Subcutaneous abdominal adipose tissue (tissue), 5 donors: Measurements from ENCODE around the gene ATXN7L1.
"Not testable (repeated sequence)": the region's sequence is repeated elsewhere in the genome, so short reads cannot be mapped to it uniquely, and the experiment has no call there.

Experiments
- H3K27ac ChIP-seq: one replicate; pipeline ENCODE4 v1.7.0; 2013; ENCODE audit warnings: low read depth, mild to moderate bottlenecking, inconsistent platforms, low read length, moderate library complexity
- H3K27me3 ChIP-seq, 5 donors: one replicate each; pipeline ENCODE4 v1.7.0; 2013; ENCODE audit warnings: low read length in 5 of 5, inconsistent platforms in 1 of 5; ENCODE audit not compliant: control insufficient read depth in 5 of 5, insufficient read depth in 4 of 5
- H3K36me3 ChIP-seq, 5 donors: one replicate each; pipeline ENCODE4 v1.7.0; 2013; ENCODE audit warnings: low read length in 5 of 5; ENCODE audit not compliant: control insufficient read depth in 5 of 5, insufficient read depth in 5 of 5
- H3K4me1 ChIP-seq, 5 donors: one replicate each; pipeline ENCODE4 v1.7.0; 2013; ENCODE audit warnings: low read length in 5 of 5, mild to moderate bottlenecking in 3 of 5, moderate library complexity in 1 of 5; ENCODE audit not compliant: control insufficient read depth in 5 of 5, insufficient read depth in 5 of 5
- H3K4me3 ChIP-seq, 5 donors: one replicate each; pipeline ENCODE4 v1.7.0; 2013; ENCODE audit warnings: low read length in 5 of 5, low read depth in 1 of 5
- H3K9ac ChIP-seq, 5 donors: one replicate each; pipeline ENCODE4 v1.7.0; 2013; ENCODE audit warnings: low read length in 5 of 5, mild to moderate bottlenecking in 4 of 5, moderate library complexity in 3 of 5
- H3K9me3 ChIP-seq, 5 donors: one replicate each; pipeline ENCODE4 v1.7.0; 2013; ENCODE audit warnings: low read length in 5 of 5; ENCODE audit not compliant: control insufficient read depth in 5 of 5
- donor health status: healthy.
- donor health status: healthy.
- donor health status: healthy.
- donor health status: healthy.
- donor health status: healthy.

The ATXN7L1 gene

GRCh38 chr7:105797652-105798051 is 78.7 kb downstream of the ATXN7L1 start:
- Histone ChIP-seq H3K27ac (no peak overlapping the region), H3K27me3 (no peaks in the 10 kb centered on the region), H3K9ac (no peak overlapping the region), H3K9me3 (no peaks in the 10 kb centered on the region), H3K4me1 (peaks cover 0 to 3% (median 0%) of the 10 kb centered on the region in 5 donors), H3K36me3 (no peaks in the 10 kb centered on the region), H3K4me3 (no peak overlapping the region)

GRCh38 chr7:105796365-105796764 is 80.0 kb downstream of the ATXN7L1 start:
- Histone ChIP-seq H3K36me3 (peaks cover 0 to 3% (median 0%) of the 10 kb centered on the region in 5 donors), H3K9me3 (no peaks in the 10 kb centered on the region), H3K4me3 (no peak overlapping the region), H3K4me1 (peaks cover 0 to 3% (median 0%) of the 10 kb centered on the region in 5 donors), H3K27ac (no peak overlapping the region), H3K9ac (no peak overlapping the region), H3K27me3 (no peaks in the 10 kb centered on the region)

- Histone ChIP-seq H3K36me3 (peaks cover 0 to 3% (median 0%) of the 10 kb centered on the region in 5 donors), H3K27me3 (no peaks in the 10 kb centered on the region), H3K4me1 (peaks cover 0 to 3% (median 0%) of the 10 kb centered on the region in 5 donors), H3K27ac (no peak overlapping the region), H3K9ac (no peak overlapping the region), H3K4me3 (no peak overlapping the region), H3K9me3 (no peaks in the 10 kb centered on the region)
Observed at GRCh38 chr7:105794741-105795729, 81.4 kb downstream of the ATXN7L1 start.

GRCh38 chr7:105792488-105793370 is 83.7 kb downstream of the ATXN7L1 start:
- Histone ChIP-seq H3K4me1 (peaks cover 0 to 3% (median 0%) of the 10 kb centered on the region in 5 donors), H3K27me3 (no peaks in the 10 kb centered on the region), H3K27ac (no peak overlapping the region)

GRCh38 chr7:105791926-105792325 is 84.5 kb downstream of the ATXN7L1 start:
- Histone ChIP-seq H3K4me3 (no peak overlapping the region), H3K9me3 (no peaks in the 10 kb centered on the region), H3K36me3 (peaks cover 0 to 14% (median 11%) of the 10 kb centered on the region in 5 donors), H3K27me3 (no peaks in the 10 kb centered on the region), H3K9ac (no peak overlapping the region), H3K4me1 (peaks cover 0 to 3% (median 0%) of the 10 kb centered on the region in 5 donors), H3K27ac (no peak overlapping the region)

More at GRCh38 chr7:105792488-105793370, 83.7 kb downstream of the ATXN7L1 start:
- Histone ChIP-seq H3K36me3 (peaks cover 0 to 10% (median 8%) of the 10 kb centered on the region in 5 donors), H3K4me3 (no peak overlapping the region), H3K9ac (no peak overlapping the region), H3K9me3 (no peaks in the 10 kb centered on the region)

GRCh38 chr7:105790996-105791395 is 85.4 kb downstream of the ATXN7L1 start:
- Histone ChIP-seq H3K36me3 (peaks cover 0 to 20% (median 15%) of the 10 kb centered on the region in 5 donors), H3K4me3 (no peak overlapping the region), H3K4me1 (peaks cover 0 to 3% (median 0%) of the 10 kb centered on the region in 5 donors), H3K27ac (no peak overlapping the region), H3K9ac (no peak overlapping the region), H3K27me3 (no peaks in the 10 kb centered on the region), H3K9me3 (no peaks in the 10 kb centered on the region)

- not testable (repeated sequence) for H3K9ac ChIP-seq, H3K9me3 ChIP-seq, H3K4me1 ChIP-seq, H3K4me3 ChIP-seq, H3K27ac ChIP-seq, H3K27me3 ChIP-seq
- H3K36me3 ChIP-seq = peaks cover 0 to 24% (median 15%) of the 10 kb centered on the region in 5 donors
Observed at GRCh38 chr7:105790452-105790851, 85.9 kb downstream of the ATXN7L1 start.

- no peaks in the 10 kb centered on the region for H3K27me3 ChIP-seq
- H3K4me1 ChIP-seq = peaks cover 0 to 3% (median 0%) of the 10 kb centered on the region in 5 donors
- no peak overlapping the region for H3K9ac ChIP-seq
- H3K27ac ChIP-seq = no peak overlapping the region
- H3K4me3 ChIP-seq = no peak overlapping the region
- H3K9me3 ChIP-seq = no peaks in the 10 kb centered on the region
- H3K36me3 ChIP-seq = peaks cover 0 to 28% (median 15%) of the 10 kb centered on the region in 5 donors
Observed at GRCh38 chr7:105788816-105789349, 87.5 kb downstream of the ATXN7L1 start.

GRCh38 chr7:105788356-105788755 is 88.0 kb downstream of the ATXN7L1 start:
- H3K4me1 ChIP-seq = peaks cover 0 to 3% (median 0%) of the 10 kb centered on the region in 5 donors
- H3K27me3 ChIP-seq = no peaks in the 10 kb centered on the region
- H3K4me3 ChIP-seq = no peak overlapping the region
- no peak overlapping the region for H3K9ac ChIP-seq
- H3K27ac ChIP-seq = no peak overlapping the region
- no peaks in the 10 kb centered on the region for H3K9me3 ChIP-seq
- peaks cover 0 to 28% (median 15%) of the 10 kb centered on the region in 5 donors for H3K36me3 ChIP-seq
